HG02840 (cell line): ENCODE measurements around the gene LYST.

Source experiments
- ATAC-seq: cut with Tn5 transposase; IDR thresholded peaks from one replicate; pipeline ENCODE4 v1.9.1; 2021; ENCODE audit warnings: mild to moderate bottlenecking, moderate library complexity, moderate number of reproducible peaks; ENCODE audit not compliant: unreplicated experiment, low FRiP score

LYST gene

GRCh38 chr1:235614442-235614954 is 252.2 kb downstream of the LYST start:
- ATAC-seq = no peak

DNA sequence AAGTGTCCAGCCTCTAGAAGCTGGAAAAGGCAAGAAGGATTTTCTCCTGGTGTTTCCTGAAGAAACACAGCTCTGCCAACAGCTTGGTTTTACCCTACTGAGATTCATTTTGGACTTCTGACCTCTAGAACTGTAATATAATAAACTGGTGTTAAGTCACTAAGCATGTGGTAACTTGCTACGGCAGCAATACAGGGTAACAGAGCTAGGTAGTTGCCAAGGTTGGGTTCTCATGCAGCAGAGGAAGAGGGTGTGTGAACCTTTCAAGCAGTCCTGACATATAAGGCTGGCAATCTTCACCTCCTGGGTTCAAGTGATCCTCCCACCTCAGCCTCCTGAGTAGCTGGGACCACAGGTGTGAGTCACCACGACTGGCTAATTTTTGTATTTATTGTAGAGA is 253.1 kb downstream of the LYST start:
- no peak for ATAC-seq

DNA sequence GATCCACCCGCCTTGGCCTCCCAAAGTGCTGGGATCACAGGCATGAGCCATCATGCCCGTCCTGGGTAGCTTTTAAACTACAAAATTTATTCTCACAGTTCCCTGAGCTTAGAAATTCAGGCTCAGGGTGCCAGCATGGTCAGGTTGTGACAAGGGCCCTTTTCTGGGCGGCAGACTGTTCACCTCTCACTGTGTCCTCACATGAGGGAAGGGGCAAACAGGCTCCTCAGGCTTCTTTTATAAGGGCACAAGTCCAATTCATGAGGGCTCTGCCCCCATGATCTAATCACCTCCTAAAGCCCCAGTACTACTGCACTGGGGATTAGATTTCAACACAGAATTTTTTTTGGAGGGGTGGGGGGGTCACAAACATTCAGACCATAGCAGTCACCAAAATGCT is 253.9 kb downstream of the LYST start:
- ATAC-seq = no peak
